ENCODE results near the gene FBXL19. TPM values are rescaled to one million over a fixed set of nuclear protein-coding genes. Genes with fewer than 3 reads are reported as not detected.

The FBXL19 gene
- 26.6 and 27.1 TPM in 2 replicates for total RNA-seq

DNA sequence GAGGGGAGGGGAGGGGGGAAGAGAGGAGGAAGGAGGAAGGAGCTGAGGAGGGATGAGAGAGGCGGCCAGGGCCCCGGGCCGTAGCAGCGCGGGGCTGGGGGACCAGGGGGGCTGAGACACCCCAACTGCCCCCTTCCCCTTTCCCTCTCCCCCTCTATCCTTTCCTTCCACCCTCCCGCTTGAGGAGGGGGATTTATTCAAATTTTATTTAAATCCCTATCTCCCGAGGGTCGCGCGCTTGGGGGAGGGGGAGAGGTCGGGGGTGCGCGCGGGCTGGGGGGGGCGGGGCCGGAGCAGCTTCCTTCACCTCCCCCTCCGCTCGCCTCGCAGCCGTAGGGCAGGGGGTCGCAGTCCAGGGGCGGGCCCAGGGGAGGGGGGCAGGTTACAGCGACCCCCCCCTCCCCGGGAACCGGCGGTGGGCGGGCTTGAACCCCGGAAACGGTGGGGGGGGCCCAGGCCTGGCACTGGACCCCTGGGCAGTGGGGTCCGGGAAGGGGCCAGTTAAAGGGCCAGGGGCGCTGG lies at the start of gene FBXL19:
FBXL19 (plus strand) TSS at position 19 of the 522 bp plus-strand sequence. CDS start 2,183 bp downstream, outside the sequence.
- intact Hi-C loops (cut with micrococcal nuclease), result loop anchor here (1.0 to 5.0 kb wide), 7 partner anchors 25 to 553 kb away; partner anchors contain the start of genes FBRS, ORAI3, PHKG2 and TBC1D10B

DNA sequence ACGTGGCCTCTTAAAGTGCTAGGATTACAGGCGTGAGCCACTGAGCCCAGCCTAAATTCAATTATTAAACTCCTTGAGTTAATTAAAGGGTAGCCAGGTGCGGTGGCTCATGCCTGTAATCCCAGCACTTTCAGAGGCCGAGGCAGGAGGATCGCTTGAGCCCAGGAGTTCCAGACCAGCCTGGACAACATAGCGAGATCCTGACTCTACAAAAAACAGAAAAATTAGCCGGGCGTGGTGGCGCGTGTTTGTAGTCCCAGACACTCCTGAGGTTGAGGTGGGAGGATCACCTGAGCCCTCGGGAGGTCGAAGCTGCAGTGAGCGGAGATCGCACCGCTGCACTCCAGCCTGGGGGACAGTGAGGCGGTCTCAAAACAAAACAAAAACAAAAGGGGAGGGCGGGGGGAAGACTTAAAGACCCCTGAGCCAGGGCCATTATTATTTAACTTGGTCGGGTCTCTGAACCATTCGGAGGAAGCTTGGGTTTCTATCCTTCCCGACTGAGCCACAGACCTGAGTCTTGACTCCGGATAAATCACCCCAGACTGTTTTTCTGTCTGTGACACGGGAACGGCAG lies 49.0 kb upstream of the FBXL19 start:
- intact Hi-C loops (cut with micrococcal nuclease), result loop anchor here (2.0 kb wide), 2 partner anchors 30 to 176 kb away; partner anchors contain the start of gene SRCAP

- intact Hi-C loops (cut with micrococcal nuclease), result loop anchor here (1.0 to 5.0 kb wide), 5 partner anchors 26 to 218 kb away; partner anchors contain the start of genes FBRS and SRCAP
Measured at GRCh38 chr16:30874821-30875717, 48.3 kb upstream of the FBXL19 start.

DNA sequence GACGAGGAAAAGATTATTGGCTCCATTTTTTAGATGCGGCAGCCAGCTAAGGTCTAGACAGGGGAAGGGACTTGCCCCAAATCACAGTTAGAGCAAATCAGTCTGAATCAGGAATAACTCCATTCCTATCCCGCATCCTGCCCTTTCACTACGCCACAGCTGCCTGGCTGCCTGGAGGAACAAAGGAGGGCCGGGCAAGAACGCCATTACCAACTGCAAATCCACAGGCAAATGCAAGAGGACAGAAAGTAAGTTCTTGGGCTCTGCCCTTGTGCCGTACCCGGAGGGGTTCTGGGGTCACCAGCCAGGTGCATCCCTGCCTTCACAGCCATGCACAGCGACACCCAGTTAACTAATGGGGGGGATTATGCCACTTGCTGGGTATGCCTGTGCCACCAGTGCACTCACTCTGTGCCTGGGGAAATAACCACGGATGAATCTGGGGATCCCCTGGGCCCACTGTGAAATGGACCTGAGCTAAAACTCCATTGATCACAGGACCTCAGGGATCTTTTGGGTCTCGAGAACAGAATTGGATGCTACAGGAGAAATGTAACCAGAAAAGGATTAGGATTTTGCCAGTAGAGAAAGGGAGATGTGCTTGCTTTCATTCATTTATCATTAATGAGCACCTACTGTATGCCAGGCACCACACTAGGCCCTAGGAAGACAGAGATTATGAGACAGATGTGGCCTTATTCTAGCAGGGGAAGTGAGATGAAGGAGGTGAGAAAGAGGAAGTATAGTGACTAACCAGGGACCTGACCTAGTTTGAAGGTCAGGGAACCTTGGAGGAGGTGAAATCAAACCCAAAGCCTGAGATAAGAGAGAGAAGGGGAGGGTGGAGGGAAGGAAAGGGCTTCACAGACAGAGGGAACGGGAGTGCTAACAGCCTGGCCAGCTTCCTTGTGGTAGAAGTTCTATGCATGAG lies 47.2 kb upstream of the FBXL19 start:
- intact Hi-C loops (cut with micrococcal nuclease), result loop anchor here (1.0 to 5.0 kb wide), 5 partner anchors 25 to 219 kb away; partner anchors contain the start of genes FBRS and SRCAP

DNA sequence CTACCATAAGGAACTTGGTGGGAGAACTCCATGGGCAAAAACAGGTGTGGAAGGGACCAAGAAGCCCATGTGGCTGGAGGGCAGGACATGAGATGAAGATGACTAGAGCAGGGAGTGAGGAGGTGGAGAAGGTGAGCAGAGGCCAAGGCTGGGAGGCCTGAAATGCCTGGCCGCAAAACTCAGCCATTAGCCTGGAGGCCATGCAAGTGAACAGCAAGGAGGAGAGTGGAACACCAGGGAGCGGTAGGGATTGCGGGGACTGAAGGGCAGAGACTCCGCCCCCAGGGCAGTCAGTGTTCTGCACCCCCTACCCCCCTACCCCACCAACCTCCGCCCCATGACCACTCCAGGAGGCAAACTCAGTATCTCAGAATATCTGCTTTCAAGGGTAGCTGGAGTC lies 46.5 kb upstream of the FBXL19 start:
- intact Hi-C loops (cut with micrococcal nuclease), result loop anchor here (5.0 kb wide), 1 partner anchor 220 kb away; the partner anchor contains the start of gene FBRS

DNA sequence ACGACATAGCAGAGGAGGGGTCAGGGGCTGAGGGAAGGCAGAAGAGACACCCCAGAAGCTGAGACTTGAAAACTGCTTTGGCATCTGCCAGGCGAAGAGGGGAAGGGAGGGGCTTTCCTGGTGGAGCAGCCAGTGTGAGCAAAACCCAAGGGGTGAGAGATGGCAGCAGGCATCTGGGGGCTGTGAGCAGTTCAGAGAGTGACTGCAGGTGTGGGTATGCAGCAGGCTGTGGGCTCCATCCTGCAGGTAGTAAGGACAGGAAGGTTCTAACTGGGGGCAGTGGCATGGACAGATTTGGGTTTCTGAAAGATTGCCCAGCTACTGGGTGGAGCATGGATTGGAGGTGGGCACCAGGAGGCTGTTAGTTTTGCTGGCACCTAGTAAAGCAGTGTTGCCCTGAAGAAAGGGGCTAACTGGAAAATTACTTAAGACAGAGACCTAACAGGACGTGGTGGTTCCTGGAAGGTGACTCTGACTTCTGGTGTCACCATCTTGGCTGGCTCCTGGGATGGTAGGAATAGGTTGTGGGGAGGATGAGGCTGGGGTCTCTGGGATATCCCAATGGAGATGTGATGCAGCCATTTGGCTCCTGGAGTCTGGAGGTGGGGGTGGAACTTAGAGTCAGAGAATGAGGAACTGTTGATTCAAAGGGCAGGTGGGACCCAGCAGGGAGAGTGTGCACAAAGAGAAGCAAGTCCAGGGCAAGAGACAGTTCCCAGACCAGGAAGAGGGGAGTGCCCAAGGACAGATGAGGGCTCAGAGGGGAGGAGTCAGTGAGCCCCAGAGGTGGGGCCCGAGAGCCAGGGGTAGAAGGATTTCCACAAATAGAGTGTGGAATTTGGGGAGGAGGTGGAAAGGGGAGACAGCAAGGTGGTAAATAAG lies 40.7 kb upstream of the FBXL19 start:
- intact Hi-C loops (cut with micrococcal nuclease), result no loop called here

DNA sequence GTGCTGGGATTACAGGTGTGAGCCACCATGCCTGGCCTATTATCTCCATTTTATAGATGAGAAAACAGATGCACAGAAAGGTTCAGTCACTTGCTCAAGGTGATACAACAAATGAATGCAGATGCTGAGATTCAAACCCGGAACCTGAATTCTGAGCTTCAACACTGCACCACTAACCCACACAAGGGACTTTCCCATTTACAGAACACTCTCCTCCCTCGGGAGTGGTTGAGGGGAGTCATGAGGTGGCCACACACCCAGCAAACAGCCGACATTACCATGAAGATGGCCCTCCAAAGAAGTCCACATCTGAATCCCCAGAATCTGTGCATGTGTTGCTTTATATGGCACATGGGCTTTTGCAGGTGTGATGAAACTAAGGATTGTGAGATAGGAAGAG lies 38.6 kb upstream of the FBXL19 start:
- intact Hi-C loops (cut with micrococcal nuclease), result no loop called here

DNA sequence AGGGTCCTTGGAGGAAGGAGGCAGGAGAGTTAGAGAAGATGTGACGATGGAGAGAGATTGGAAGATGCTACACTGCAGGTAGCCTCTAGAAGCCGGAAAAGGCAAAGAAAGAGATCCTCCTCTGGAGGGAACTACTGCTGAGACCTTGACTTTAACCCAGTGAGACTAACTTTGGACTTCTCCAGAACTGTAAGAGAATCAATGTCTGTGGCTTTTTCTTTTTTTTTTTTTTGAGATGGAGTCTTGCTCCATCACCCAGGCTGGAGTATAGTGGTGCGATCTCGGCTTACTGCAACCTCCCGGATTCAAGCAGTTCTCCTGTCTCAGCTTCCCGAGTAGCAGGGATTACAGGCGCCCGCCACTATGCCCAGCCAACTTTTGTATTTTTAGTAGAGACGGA lies 38.2 kb upstream of the FBXL19 start:
- intact Hi-C loops (cut with micrococcal nuclease), result no loop called here

GRCh38 chr16:30886145-30886544 lies 37.2 kb upstream of the FBXL19 start:
- intact Hi-C loops (cut with micrococcal nuclease), result no loop called here

DNA sequence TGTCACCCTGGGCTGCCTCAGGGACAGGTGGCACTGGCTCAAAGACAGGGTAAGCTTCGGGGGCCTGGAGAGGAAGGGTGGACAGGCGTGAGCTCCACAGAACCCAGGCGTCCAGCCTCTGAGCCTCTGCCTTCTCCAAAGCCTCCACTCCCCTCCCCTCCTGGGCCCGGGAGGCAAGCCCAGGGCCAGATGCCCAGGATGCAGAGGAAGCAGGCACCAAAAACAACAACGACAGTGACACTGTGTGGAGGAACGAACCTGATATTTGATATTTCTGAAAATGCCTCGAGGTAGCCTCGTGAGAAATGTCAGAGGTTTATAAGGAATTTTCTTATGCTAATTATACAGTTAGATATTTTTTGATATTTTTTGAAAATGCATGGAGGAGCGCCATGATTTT lies 35.4 kb upstream of the FBXL19 start:
- intact Hi-C loops (cut with micrococcal nuclease), result no loop called here

- intact Hi-C loops (cut with micrococcal nuclease), result no loop called here
Measured at GRCh38 chr16:30888856-30889499, 34.4 kb upstream of the FBXL19 start.

- intact Hi-C loops (cut with micrococcal nuclease), result loop anchor here (5.0 kb wide), 1 partner anchor 53 kb away; no protein-coding TSS in a partner anchor
Measured at GRCh38 chr16:30889721-30890120, 33.7 kb upstream of the FBXL19 start.

DNA sequence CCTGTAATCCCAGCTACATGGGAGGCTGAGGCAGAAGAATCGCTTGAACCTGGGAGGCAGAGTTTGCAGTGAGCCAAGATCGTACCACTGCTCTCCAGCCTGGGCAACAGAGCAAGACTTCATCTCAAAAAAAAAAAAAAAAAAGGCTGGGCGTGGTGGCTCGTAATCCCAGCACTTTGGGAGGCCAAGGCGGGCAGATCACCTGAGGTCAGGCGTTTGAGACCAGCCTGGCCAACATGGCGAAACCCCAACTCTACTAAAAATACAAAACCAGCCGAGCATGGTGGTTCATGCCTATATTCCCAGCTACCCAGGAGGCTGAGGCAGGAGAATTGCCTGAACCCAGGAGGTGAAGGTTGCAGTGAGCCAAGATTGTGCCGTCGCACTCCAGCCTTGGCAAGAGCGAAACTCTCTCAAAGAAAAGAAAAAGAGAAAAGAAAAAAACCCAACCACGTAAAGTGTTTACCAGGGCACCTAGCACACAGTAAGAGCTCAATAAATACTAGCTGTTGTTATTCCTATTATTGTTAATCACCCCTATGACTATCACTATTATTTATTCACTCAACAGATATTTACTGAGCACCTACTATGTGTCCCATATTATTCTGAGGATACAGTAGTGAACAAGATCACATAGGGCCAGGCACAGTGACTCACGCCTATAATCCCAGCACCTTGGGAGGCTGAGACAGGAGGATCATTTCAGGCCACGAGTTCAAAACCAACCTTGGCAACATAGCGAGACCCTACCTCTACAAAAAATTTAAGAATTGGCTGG lies 32.1 kb upstream of the FBXL19 start:
- intact Hi-C loops (cut with micrococcal nuclease), result loop anchor here (5.0 kb wide), 1 partner anchor 51 kb away; no protein-coding TSS in a partner anchor

DNA sequence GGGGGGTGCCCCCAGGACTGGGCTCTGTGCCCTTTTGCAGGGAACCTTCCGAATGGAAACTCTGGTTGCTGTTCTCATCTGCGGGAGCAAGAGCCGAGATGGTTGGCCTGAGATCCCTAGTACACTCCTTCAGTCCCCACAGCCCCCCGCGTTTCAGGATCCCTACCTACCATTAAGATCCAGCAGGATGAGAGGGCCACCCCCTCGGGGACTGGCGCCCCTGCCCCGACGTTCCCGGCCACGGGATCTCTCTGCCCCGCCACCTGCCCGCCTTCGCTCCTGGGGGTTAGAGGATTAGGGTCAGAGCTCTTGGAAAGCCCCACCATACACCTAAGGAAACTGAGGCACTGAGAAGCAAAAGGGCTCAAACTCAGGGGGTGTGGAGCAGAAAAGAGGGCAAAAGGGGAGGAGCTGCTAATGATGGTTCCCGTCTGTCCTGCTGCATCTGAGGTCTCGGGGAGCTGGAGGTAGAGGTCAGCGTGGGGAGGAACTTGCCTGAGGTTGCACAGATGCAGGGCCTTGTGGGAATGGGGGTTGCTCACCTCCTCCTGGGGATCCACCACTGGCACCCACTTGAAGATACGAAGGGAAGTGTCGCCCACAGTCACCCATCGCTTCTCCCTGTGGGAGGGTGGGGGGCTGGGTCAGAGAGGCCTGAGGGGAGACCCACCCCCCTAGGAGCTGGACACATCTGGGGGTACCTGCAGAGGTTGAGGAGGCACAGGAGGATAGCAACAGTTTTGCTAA lies 30.5 kb upstream of the FBXL19 start:
- intact Hi-C loops (cut with micrococcal nuclease), result loop anchor here (5.0 kb wide), 1 partner anchor 49 kb away; no protein-coding TSS in a partner anchor

GRCh38 chr16:30893417-30893743 lies 30.0 kb upstream of the FBXL19 start:
- intact Hi-C loops (cut with micrococcal nuclease), result loop anchor here (5.0 kb wide), 1 partner anchor 49 kb away; no protein-coding TSS in a partner anchor

GRCh38 chr16:30893744-30894539 lies 29.4 kb upstream of the FBXL19 start, which contains the start of gene BCL7C:
TSS of gene BCL7C (minus strand) at chr16:30894077. CDS start at chr16:30893944, 133 bp downstream.
- intact Hi-C loops (cut with micrococcal nuclease), result loop anchor here (5.0 kb wide), 1 partner anchor 48 kb away; no protein-coding TSS in a partner anchor

Measured in T-helper 2 cell treated with Interferon-gamma antibody and Interleukin-4, amounts not matched to agents 100 ng/mL and 5 ng/mL, for 36 hours (primary cell).